A549 (cell line): ENCODE data around the gene PHF1. TPM values are rescaled to one million over a fixed set of nuclear protein-coding genes. Genes with fewer than 3 reads are reported as not detected.
A peak's percentile ranks its signal among the peaks of the same experiment; 100 is the strongest.

ENCODE experiments used
- ATAC-seq, 2 experiments: fragments of 200-7000 bp in 1 of 2; fragments of >200 bp in 1 of 2; cut with Nextera tagmentation in 1 of 2; cut with Tn5 transposase in 1 of 2; 3 replicates each; pipeline versions ENCODE4 v1.8.0 to v1.9.1; 2018 to 2020; ENCODE audit warnings: mild to moderate bottlenecking in 1 of 2, moderate library complexity in 1 of 2
- CTCF ChIA-PET: fragments of 300-600 bp; sonication (Branson Sonifier 250); formaldehyde crosslinking; extraction: SDS; loops from one replicate; lab custom pipeline; 2021; ENCODE audit warnings: antibody characterized with exemption, inconsistent platforms; lab: Yijun Ruan, JAX
- POLR2A ChIA-PET: fragments of 350-600 bp; formaldehyde crosslinking; extraction: SDS; loops from one replicate; lab custom pipeline; 2021; ENCODE audit warnings: antibody characterized with exemption, inconsistent platforms; lab: Yijun Ruan, JAX
- DNase-seq, 2 experiments: peaks; one replicate each; pipeline versions ENCODE4 v3.0.0 to v3.0.0-alpha.2; 2011 to 2016; ENCODE audit warnings: low read depth in 1 of 2, low spot score in 1 of 2
- FAIRE-seq: peaks from 2 replicates; lab custom pipeline; 2011; peaks lifted over from hg19 to GRCh38; lab: Jason Lieb, UNC
- H3K27ac ChIP-seq, 2 experiments: fragments of >200 bp; sonication (Bioruptor Twin); formaldehyde crosslinking; 3 replicates each; pipeline ENCODE4 v1.5.1; 2016 to 2017
- H3K4me1 ChIP-seq: fragments of >200 bp; sonication (Bioruptor Twin); formaldehyde crosslinking; 3 replicates; pipeline ENCODE4 v1.6.1; 2016
- H3K4me2 ChIP-seq: fragments of >200 bp; sonication (Bioruptor Twin); formaldehyde crosslinking; 3 replicates; pipeline ENCODE4 v1.6.1; 2016
- H3K4me3 ChIP-seq: fragments of >200 bp; sonication (Bioruptor Twin); formaldehyde crosslinking; 3 replicates; pipeline ENCODE4 v1.5.1; 2016
- H3K9me3 ChIP-seq: fragments of >200 bp; sonication (Bioruptor Twin); formaldehyde crosslinking; 3 replicates; pipeline ENCODE4 v1.6.1; 2016
- BHLHE40 ChIP-seq: IDR thresholded peaks from 2 replicates; pipeline ENCODE4 v1.6.1; 2012; ENCODE audit warnings: low read depth, low read length, inconsistent platforms
- CBX8 ChIP-seq: fragments of 200-600 bp; sonication (generic); IDR thresholded peaks from 2 replicates; pipeline ENCODE4 v1.6.1; 2016
- CEBPB ChIP-seq, 2 experiments: fragments of >200 bp in 1 of 2; sonication (Bioruptor Twin) in 1 of 2; formaldehyde crosslinking in 1 of 2; IDR thresholded peaks; 2 replicates each; pipeline ENCODE4 v1.6.1; 2012 to 2016
- CHD2 ChIP-seq: fragments of 150-350 bp; IDR thresholded peaks from 2 replicates; pipeline ENCODE4 v1.6.1; 2014; ENCODE audit warnings: low read length; ENCODE audit not compliant: partially characterized antibody
- FOSB ChIP-seq: fragments of 250-450 bp; sonication (Bioruptor Pico); IDR thresholded peaks from 2 replicates; pipeline ENCODE4 v1.5.0; 2020; ENCODE audit warnings: mild to moderate bottlenecking, moderate library complexity
- FOSL2 ChIP-seq, 2 experiments: fragments of 450-650 bp in 1 of 2; fragments of >200 bp in 1 of 2; sonication (Bioruptor Twin) in 1 of 2; formaldehyde crosslinking; IDR thresholded peaks; 2 replicates each; pipeline versions ENCODE4 v1.5.0 to v1.6.1; 2016 to 2020; ENCODE audit warnings: mild to moderate bottlenecking in 1 of 2, moderate library complexity in 1 of 2
- FOXS1 ChIP-seq: fragments of 250-450 bp; sonication (Bioruptor Pico); IDR thresholded peaks from 2 replicates; pipeline ENCODE4 v1.5.0; 2020; ENCODE audit warnings: mild to moderate bottlenecking, moderate library complexity
- HDAC2 ChIP-seq: fragments of 200-600 bp; sonication (generic); IDR thresholded peaks from 2 replicates; pipeline ENCODE4 v1.6.1; 2016
- HEYL ChIP-seq: fragments of 250-450 bp; sonication (Bioruptor Pico); IDR thresholded peaks from 2 replicates; pipeline ENCODE4 v1.8.0; 2021; ENCODE audit warnings: mild to moderate bottlenecking, moderate library complexity
- KDM5A ChIP-seq: fragments of 200-600 bp; sonication (generic); IDR thresholded peaks from 2 replicates; pipeline ENCODE4 v1.6.1; 2016; ENCODE audit warnings: antibody characterized with exemption, mild to moderate bottlenecking
- MYC ChIP-seq: IDR thresholded peaks from 2 replicates; pipeline ENCODE4 v1.6.1; 2012; ENCODE audit warnings: mild to moderate bottlenecking, inconsistent platforms, low read length, improper control_type of control experiment, borderline replicate concordance
- PHF8 ChIP-seq: fragments of 200-600 bp; sonication (generic); IDR thresholded peaks from 2 replicates; pipeline ENCODE4 v1.6.1; 2016; ENCODE audit warnings: low read depth, mild to moderate bottlenecking, antibody characterized with exemption, moderate library complexity, borderline replicate concordance
- POLR2A ChIP-seq: IDR thresholded peaks from 2 replicates; pipeline ENCODE4 v1.6.1; 2012; ENCODE audit warnings: mild to moderate bottlenecking, low read length
- POLR2AphosphoS2 ChIP-seq: conservative IDR thresholded peaks from 2 replicates; pipeline ENCODE4 v1.6.1; 2012; ENCODE audit warnings: low read length, improper control_type of control experiment, inconsistent platforms
- RCOR1 ChIP-seq: fragments of 150-350 bp; IDR thresholded peaks from 2 replicates; pipeline ENCODE4 v1.6.1; 2014; ENCODE audit warnings: antibody characterized with exemption, low read length, low read depth
- RFX5 ChIP-seq: fragments of 450-650 bp; IDR thresholded peaks from 2 replicates; pipeline ENCODE4 v1.7.1; 2014; ENCODE audit warnings: antibody characterized with exemption, mild to moderate bottlenecking, moderate library complexity
- SREBF2 ChIP-seq: fragments of 450-650 bp; IDR thresholded peaks from 2 replicates; pipeline ENCODE4 v1.6.1; 2014; ENCODE audit warnings: mild to moderate bottlenecking, moderate library complexity
- ZC3H11A ChIP-seq: fragments of 450-650 bp; IDR thresholded peaks from 2 replicates; pipeline ENCODE4 v1.6.1; 2014; ENCODE audit warnings: antibody characterized with exemption, mild to moderate bottlenecking
- WGBS: methylation state at CpG from one replicate; pipeline ENCODE4 v1.1.6; 2017; ENCODE audit errors: missing lambda C conversion rate; 5-methylcytosine and 5-hydroxymethylcytosine counted together
- polyA plus RNA-seq, 4 experiments: library from polyadenylated mRNA; depleted of rRNA in 3 of 4; stranded (reverse); fragments of >200 nt; fragmentation: RNase III in 1 of 4; extraction: RNeasy Plus Mini Kit Qiagen cat#74134 plus additional on column Dnase treatment in 1 of 4; gene quantifications; 2 replicates in 3 of 4; 3 replicates in 1 of 4; pipeline ENCODE4 v1.2.3, GENCODE V29; 2011 to 2017
- small RNA-seq, 6 experiments: library from RNA; depleted of rRNA; stranded (forward); fragments of <200 nt; gene quantifications; one replicate each; pipeline ENCODE3, GENCODE V24; 2012
- TF ChIP-seq, protein P1 (sequence below): IDR thresholded peaks from 2 replicates; pipeline ENCODE4 v1.6.1; 2012; ENCODE audit warnings: low read depth, borderline replicate concordance
- TF ChIP-seq, protein P2 (sequence below): IDR thresholded peaks from 2 replicates; pipeline ENCODE4 v1.6.1; 2012

Gene PHF1
- polyA plus RNA-seq, 2 of the 4 experiments (the other 2 are of a cell fraction) = 14.0 to 21.4 TPM

DNA sequence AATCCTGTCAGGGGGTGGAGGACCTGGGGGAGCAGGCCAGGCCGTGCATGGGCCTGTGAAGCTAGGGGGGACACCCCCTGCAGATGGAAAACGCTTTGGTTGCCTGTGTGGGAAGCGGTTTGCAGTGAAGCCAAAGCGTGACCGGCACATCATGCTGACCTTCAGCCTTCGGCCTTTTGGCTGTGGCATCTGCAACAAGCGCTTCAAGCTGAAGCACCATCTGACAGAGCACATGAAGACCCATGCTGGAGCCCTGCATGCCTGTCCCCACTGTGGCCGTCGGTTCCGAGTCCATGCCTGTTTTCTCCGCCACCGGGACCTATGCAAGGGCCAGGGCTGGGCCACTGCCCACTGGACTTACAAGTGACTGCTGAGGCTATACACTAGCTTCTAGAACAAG is 45.3 kb downstream of the PHF1 start:
- Histone ChIP-seq H3K9me3 (no peaks in the 10 kb centered on the region), H3K4me3 (no peak overlapping the region), H3K4me1 (peaks cover 10% of the 10 kb centered on the region; the same call in 2 of the 3 replicates), H3K4me2 (no peak overlapping the region), H3K27ac (no peak overlapping the region)
- WGBS = 94% methylated on average over 11 of the region's 12 CpGs
- no peak for DNase-seq
- POLR2A ChIA-PET = no interaction called here
- CTCF ChIA-PET = interaction anchor here (1.6 kb wide), 1 partner anchor 66 kb away, joined by 4 read pairs; no protein-coding TSS in a partner anchor
- ATAC-seq = no peak
- no peak for TF ChIP-seq RCOR1
- TF ChIP-seq FOSB = no peak
- no peak for TF ChIP-seq FOXS1 (CRISPR knock-in tag)
- TF ChIP-seq CEBPB (IDR thresholded peaks at IDR 0.05) = no peak
- TF ChIP-seq RFX5 = no peak
- TF ChIP-seq CBX8 = no peak
- TF ChIP-seq POLR2A = no peak
- TF ChIP-seq POLR2AphosphoS2 = no peak
- TF ChIP-seq, protein P1, sequence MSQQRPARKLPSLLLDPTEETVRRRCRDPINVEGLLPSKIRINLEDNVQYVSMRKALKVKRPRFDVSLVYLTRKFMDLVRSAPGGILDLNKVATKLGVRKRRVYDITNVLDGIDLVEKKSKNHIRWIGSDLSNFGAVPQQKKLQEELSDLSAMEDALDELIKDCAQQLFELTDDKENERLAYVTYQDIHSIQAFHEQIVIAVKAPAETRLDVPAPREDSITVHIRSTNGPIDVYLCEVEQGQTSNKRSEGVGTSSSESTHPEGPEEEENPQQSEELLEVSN = no peak
- no peak for TF ChIP-seq ZC3H11A
- TF ChIP-seq SREBF2 = no peak
- no peak for TF ChIP-seq HDAC2
- no peak for TF ChIP-seq FOSL2 (IDR thresholded peaks at IDR 0.05)
- TF ChIP-seq FOSL2 (CRISPR knock-in tag; IDR thresholded peaks at IDR 0.05) = no peak
- TF ChIP-seq PHF8 = no peak
- FAIRE-seq = no peak

DNA sequence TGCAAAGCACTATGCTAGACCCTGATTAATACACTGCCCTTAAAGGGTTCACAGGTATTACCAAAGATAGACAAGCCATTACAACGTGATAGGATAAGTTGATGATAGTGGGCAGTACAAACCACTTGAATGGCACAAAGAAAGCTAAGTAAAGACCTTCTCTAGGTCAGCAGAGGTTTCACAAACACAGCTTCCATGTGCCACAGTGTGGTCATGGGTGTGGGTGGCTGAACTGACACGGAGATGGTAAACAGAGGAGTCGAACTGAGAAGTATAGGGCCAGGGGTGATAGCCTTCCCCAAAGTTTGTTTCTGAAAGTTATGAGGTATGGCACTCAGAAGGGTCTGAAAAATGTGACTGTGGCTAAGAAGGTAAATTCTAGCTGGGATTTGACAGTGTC is 47.9 kb downstream of the PHF1 start:
- Histone ChIP-seq H3K27ac (no peak overlapping the region), H3K4me1 (peaks cover 4% of the 10 kb centered on the region; the same call in 1 of the 3 replicates), H3K4me3 (no peak overlapping the region)
- CTCF ChIA-PET = interaction anchor here (2.2 kb wide), 1 partner anchor 33 kb away, joined by 7 read pairs; no protein-coding TSS in a partner anchor
- FAIRE-seq = no peak
- TF ChIP-seq HEYL = no peak
- no peak for TF ChIP-seq MYC
- no peak for TF ChIP-seq HDAC2
- TF ChIP-seq RCOR1 = no peak
- no peak for TF ChIP-seq KDM5A
- TF ChIP-seq, protein P2, sequence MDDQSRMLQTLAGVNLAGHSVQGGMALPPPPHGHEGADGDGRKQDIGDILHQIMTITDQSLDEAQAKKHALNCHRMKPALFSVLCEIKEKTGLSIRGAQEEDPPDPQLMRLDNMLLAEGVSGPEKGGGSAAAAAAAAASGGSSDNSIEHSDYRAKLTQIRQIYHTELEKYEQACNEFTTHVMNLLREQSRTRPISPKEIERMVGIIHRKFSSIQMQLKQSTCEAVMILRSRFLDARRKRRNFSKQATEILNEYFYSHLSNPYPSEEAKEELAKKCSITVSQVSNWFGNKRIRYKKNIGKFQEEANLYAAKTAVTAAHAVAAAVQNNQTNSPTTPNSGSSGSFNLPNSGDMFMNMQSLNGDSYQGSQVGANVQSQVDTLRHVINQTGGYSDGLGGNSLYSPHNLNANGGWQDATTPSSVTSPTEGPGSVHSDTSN = no peak
- TF ChIP-seq CHD2 = no peak
- TF ChIP-seq, all 56 proteins: peak for 0
- Histone ChIP-seq H3K4me2 (no peak overlapping the region), H3K9me3 (no peaks in the 10 kb centered on the region)
- 45% methylated on average over 3 of the region's 3 CpGs for WGBS
- ATAC-seq = no peak
- no peak for DNase-seq
- POLR2A ChIA-PET = no interaction called here

DNA sequence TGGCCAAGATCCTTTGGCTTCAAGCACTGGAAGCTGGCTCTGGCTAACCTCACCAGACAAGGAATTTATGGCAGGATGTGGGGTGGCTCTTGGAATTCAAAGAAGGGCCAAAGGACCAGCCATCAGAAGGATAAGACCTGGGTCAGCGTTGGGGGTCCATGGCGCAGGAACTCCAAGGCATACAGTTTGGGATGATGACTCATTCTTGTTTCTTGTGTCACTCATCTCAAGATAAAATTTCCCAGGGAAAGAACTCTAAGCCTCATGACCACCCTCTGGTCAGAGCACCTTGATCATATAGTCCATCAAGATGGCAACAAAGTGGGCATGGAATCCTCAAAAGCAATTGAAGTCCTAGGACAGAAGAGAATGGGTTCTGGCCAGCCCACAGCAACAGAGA is 48.4 kb downstream of the PHF1 start:
- Histone ChIP-seq H3K9me3 (no peaks in the 10 kb centered on the region), H3K4me2 (no peak overlapping the region), H3K4me3 (no peak overlapping the region), H3K27ac (no peak overlapping the region), H3K4me1 (peaks cover 4% of the 10 kb centered on the region; the same call in 1 of the 3 replicates)
- TF ChIP-seq FOSL2 (IDR thresholded peaks at IDR 0.05) (no peak), FOSL2 (CRISPR knock-in tag; IDR thresholded peaks at IDR 0.05) (peak; percentile 11; the same call in 1 of the 2 replicates), BHLHE40 (no peak)
- no peak for ATAC-seq
- POLR2A ChIA-PET = no interaction called here
- WGBS = 69% methylated on average over 2 of the region's 2 CpGs
- FAIRE-seq = no peak
- no peak for DNase-seq
- CTCF ChIA-PET = interaction anchor here (2.2 kb wide), 1 partner anchor 33 kb away, joined by 7 read pairs; no protein-coding TSS in a partner anchor

Small RNA genes within 50 kb of the gene (small RNA-seq; reads per million reads assigned to genes)
- gene RPL35AP4 (0 reads per million in 6 experiments), gene ZBTB9 (0 reads per million in 6 experiments)

Other genes starting within 250 kb of the PHF1 start
- gene COL11A2, start 218.5 kb upstream of the PHF1 start, polyA plus RNA-seq (2011; rRNA removed) = 0.66 and 0.73 TPM in 2 replicates
- 0.93 to 1.3 TPM (median 1.1 TPM) in 3 replicates for gene COL11A2, start 218.5 kb upstream of the PHF1 start, polyA plus RNA-seq (2017; fragmentation: RNase III; extraction: RNeasy Plus Mini Kit Qiagen cat#74134 plus additional on column Dnase treatment)
- 15.6 and 21.1 TPM in 2 replicates for gene RXRB, start 210.3 kb upstream of the PHF1 start, polyA plus RNA-seq (2011; rRNA removed)
- 19.1 to 21.3 TPM (median 20.3 TPM) in 3 replicates for gene RXRB, start 210.3 kb upstream of the PHF1 start, polyA plus RNA-seq (2017; fragmentation: RNase III; extraction: RNeasy Plus Mini Kit Qiagen cat#74134 plus additional on column Dnase treatment)
- 59.0 and 66.5 TPM in 2 replicates for gene SLC39A7, start 210.1 kb upstream of the PHF1 start, polyA plus RNA-seq (2011; rRNA removed)
- gene SLC39A7, start 210.1 kb upstream of the PHF1 start, polyA plus RNA-seq (2017; fragmentation: RNase III; extraction: RNeasy Plus Mini Kit Qiagen cat#74134 plus additional on column Dnase treatment) = 104 to 125 TPM (median 122 TPM) in 3 replicates
- 15.9 and 16.5 TPM in 2 replicates for gene HSD17B8, start 206.4 kb upstream of the PHF1 start, polyA plus RNA-seq (2011; rRNA removed)
- gene HSD17B8, start 206.4 kb upstream of the PHF1 start, polyA plus RNA-seq (2017; fragmentation: RNase III; extraction: RNeasy Plus Mini Kit Qiagen cat#74134 plus additional on column Dnase treatment) = 9.3 to 9.6 TPM (median 9.5 TPM) in 3 replicates
- 12.7 and 14.6 TPM in 2 replicates for gene RING1, start 202.5 kb upstream of the PHF1 start, polyA plus RNA-seq (2011; rRNA removed)
- 31.4 to 39.0 TPM (median 35.0 TPM) in 3 replicates for gene RING1, start 202.5 kb upstream of the PHF1 start, polyA plus RNA-seq (2017; fragmentation: RNase III; extraction: RNeasy Plus Mini Kit Qiagen cat#74134 plus additional on column Dnase treatment)
- gene VPS52, start 139.1 kb upstream of the PHF1 start, polyA plus RNA-seq (2011; rRNA removed) = 38.9 and 44.3 TPM in 2 replicates
- gene VPS52, start 139.1 kb upstream of the PHF1 start, polyA plus RNA-seq (2017; fragmentation: RNase III; extraction: RNeasy Plus Mini Kit Qiagen cat#74134 plus additional on column Dnase treatment) = 22.8 to 28.0 TPM (median 22.8 TPM) in 3 replicates
- gene RPS18, start 138.9 kb upstream of the PHF1 start, polyA plus RNA-seq (2011; rRNA removed) = 3,426 and 3,692 TPM in 2 replicates
- 3,611 to 3,881 TPM (median 3,639 TPM) in 3 replicates for gene RPS18, start 138.9 kb upstream of the PHF1 start, polyA plus RNA-seq (2017; fragmentation: RNase III; extraction: RNeasy Plus Mini Kit Qiagen cat#74134 plus additional on column Dnase treatment)
- 0.54 and 0.74 TPM in 2 replicates for gene B3GALT4, start 133.9 kb upstream of the PHF1 start, polyA plus RNA-seq (2011; rRNA removed)
- gene B3GALT4, start 133.9 kb upstream of the PHF1 start, polyA plus RNA-seq (2017; fragmentation: RNase III; extraction: RNeasy Plus Mini Kit Qiagen cat#74134 plus additional on column Dnase treatment) = 0.24 to 0.41 TPM (median 0.27 TPM) in 3 replicates
- gene WDR46, start 121.8 kb upstream of the PHF1 start, polyA plus RNA-seq (2011; rRNA removed) = 35.1 TPM in 2 replicates
- gene WDR46, start 121.8 kb upstream of the PHF1 start, polyA plus RNA-seq (2017; fragmentation: RNase III; extraction: RNeasy Plus Mini Kit Qiagen cat#74134 plus additional on column Dnase treatment) = 88.4 to 91.2 TPM (median 89.6 TPM) in 3 replicates
- gene PFDN6, start 121.4 kb upstream of the PHF1 start, polyA plus RNA-seq (2011; rRNA removed) = 61.2 and 84.6 TPM in 2 replicates
- 117 to 138 TPM (median 120 TPM) in 3 replicates for gene PFDN6, start 121.4 kb upstream of the PHF1 start, polyA plus RNA-seq (2017; fragmentation: RNase III; extraction: RNeasy Plus Mini Kit Qiagen cat#74134 plus additional on column Dnase treatment)
- gene RGL2, start 112.1 kb upstream of the PHF1 start, polyA plus RNA-seq (2011; rRNA removed) = 11.6 and 12.9 TPM in 2 replicates
- 9.6 to 13.9 TPM (median 12.9 TPM) in 3 replicates for gene RGL2, start 112.1 kb upstream of the PHF1 start, polyA plus RNA-seq (2017; fragmentation: RNase III; extraction: RNeasy Plus Mini Kit Qiagen cat#74134 plus additional on column Dnase treatment)
- 16.8 and 17.1 TPM in 2 replicates for gene TAPBP, start 96.9 kb upstream of the PHF1 start, polyA plus RNA-seq (2011; rRNA removed)
- 32.2 to 40.0 TPM (median 37.5 TPM) in 3 replicates for gene TAPBP, start 96.9 kb upstream of the PHF1 start, polyA plus RNA-seq (2017; fragmentation: RNase III; extraction: RNeasy Plus Mini Kit Qiagen cat#74134 plus additional on column Dnase treatment)
- 3.2 and 4.2 TPM in 2 replicates for gene ZBTB22, start 93.3 kb upstream of the PHF1 start, polyA plus RNA-seq (2011; rRNA removed)
- 5.1 to 8.4 TPM (median 8.3 TPM) in 3 replicates for gene ZBTB22, start 93.3 kb upstream of the PHF1 start, polyA plus RNA-seq (2017; fragmentation: RNase III; extraction: RNeasy Plus Mini Kit Qiagen cat#74134 plus additional on column Dnase treatment)
- 20.3 and 24.4 TPM in 2 replicates for gene DAXX, start 88.1 kb upstream of the PHF1 start, polyA plus RNA-seq (2011; rRNA removed)
- gene DAXX, start 88.1 kb upstream of the PHF1 start, polyA plus RNA-seq (2017; fragmentation: RNase III; extraction: RNeasy Plus Mini Kit Qiagen cat#74134 plus additional on column Dnase treatment) = 34.5 to 45.8 TPM (median 41.3 TPM) in 3 replicates
- 23.0 and 23.9 TPM in 2 replicates for gene KIFC1, start 19.2 kb upstream of the PHF1 start, polyA plus RNA-seq (2011; rRNA removed)
- 29.1 to 33.7 TPM (median 30.5 TPM) in 3 replicates for gene KIFC1, start 19.2 kb upstream of the PHF1 start, polyA plus RNA-seq (2017; fragmentation: RNase III; extraction: RNeasy Plus Mini Kit Qiagen cat#74134 plus additional on column Dnase treatment)
- gene CUTA, start 7.1 kb downstream of the PHF1 start, polyA plus RNA-seq (2011; rRNA removed) = 98.9 and 106 TPM in 2 replicates
- 171 to 175 TPM (median 172 TPM) in 3 replicates for gene CUTA, start 7.1 kb downstream of the PHF1 start, polyA plus RNA-seq (2017; fragmentation: RNase III; extraction: RNeasy Plus Mini Kit Qiagen cat#74134 plus additional on column Dnase treatment)
- gene SYNGAP1, start 9.1 kb downstream of the PHF1 start, polyA plus RNA-seq (2011; rRNA removed) = 2.2 and 3.6 TPM in 2 replicates
- 6.9 to 10.8 TPM (median 9.2 TPM) in 3 replicates for gene SYNGAP1, start 9.1 kb downstream of the PHF1 start, polyA plus RNA-seq (2017; fragmentation: RNase III; extraction: RNeasy Plus Mini Kit Qiagen cat#74134 plus additional on column Dnase treatment)
- 6.9 and 9.5 TPM in 2 replicates for gene ZBTB9, start 43.6 kb downstream of the PHF1 start, polyA plus RNA-seq (2011; rRNA removed)
- 9.1 to 9.9 TPM (median 9.5 TPM) in 3 replicates for gene ZBTB9, start 43.6 kb downstream of the PHF1 start, polyA plus RNA-seq (2017; fragmentation: RNase III; extraction: RNeasy Plus Mini Kit Qiagen cat#74134 plus additional on column Dnase treatment)
- 11.9 and 12.6 TPM in 2 replicates for gene BAK1, start 169.3 kb downstream of the PHF1 start, polyA plus RNA-seq (2011; rRNA removed)
- 16.9 to 19.0 TPM (median 18.8 TPM) in 3 replicates for gene BAK1, start 169.3 kb downstream of the PHF1 start, polyA plus RNA-seq (2017; fragmentation: RNase III; extraction: RNeasy Plus Mini Kit Qiagen cat#74134 plus additional on column Dnase treatment)
- 17.6 and 19.1 TPM in 2 replicates for gene ITPR3, start 210.3 kb downstream of the PHF1 start, polyA plus RNA-seq (2011; rRNA removed)
- gene ITPR3, start 210.3 kb downstream of the PHF1 start, polyA plus RNA-seq (2017; fragmentation: RNase III; extraction: RNeasy Plus Mini Kit Qiagen cat#74134 plus additional on column Dnase treatment) = 19.0 to 20.8 TPM (median 20.7 TPM) in 3 replicates